HG03280 (cell line): ENCODE measurements around the gene FOXP4.

Experiments used
- ATAC-seq: cut with Tn5 transposase; IDR thresholded peaks from one replicate; pipeline ENCODE4 v1.9.1; 2021; ENCODE audit warnings: mild to moderate bottlenecking, moderate library complexity; ENCODE audit not compliant: unreplicated experiment

FOXP4 gene

DNA sequence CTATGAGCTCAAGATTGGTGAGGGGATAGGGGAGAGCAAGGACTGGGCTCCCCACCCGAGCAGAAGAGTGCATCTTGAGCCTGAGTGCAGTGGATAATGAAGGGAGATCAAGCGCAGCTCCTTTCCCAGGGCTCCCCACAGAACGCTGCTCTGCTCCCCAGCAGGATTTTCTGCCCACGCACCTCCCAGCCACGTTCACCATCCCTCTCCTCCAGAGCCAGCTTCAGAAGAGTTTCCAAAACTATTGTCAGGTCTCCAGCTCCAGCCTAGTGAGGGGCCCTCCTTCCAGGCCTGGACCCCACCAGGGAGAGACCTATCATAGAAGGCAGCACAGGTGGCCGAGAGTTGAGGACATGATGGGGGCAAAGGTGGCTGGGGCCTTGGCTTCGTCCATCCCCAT lies 34.5 kb downstream of the FOXP4 start:
- ATAC-seq: no peak

GRCh38 chr6:41581381-41581991 lies 35.3 kb downstream of the FOXP4 start:
- ATAC-seq: no peak

GRCh38 chr6:41582540-41582939 lies 36.4 kb downstream of the FOXP4 start:
- ATAC-seq: no peak

DNA sequence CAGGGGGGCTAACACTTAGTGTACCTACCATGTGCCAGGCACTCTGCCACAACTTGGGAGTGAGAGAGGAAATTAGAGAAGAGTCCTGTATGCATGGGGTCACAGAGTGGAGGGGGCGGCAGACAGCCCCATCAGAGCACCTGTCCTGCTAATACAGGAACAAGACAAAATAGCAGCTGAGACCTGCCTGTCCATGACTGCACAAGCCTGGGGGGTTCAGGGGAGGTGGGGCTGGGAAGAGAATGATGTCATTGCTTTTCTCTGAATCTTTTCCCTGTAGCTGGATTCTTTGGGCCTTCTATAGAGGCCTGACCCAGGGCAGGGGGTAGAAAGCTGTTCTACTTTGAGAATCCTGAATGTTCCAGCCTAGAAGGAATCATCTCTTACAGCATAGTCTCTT lies 37.4 kb downstream of the FOXP4 start:
- no peak for ATAC-seq

DNA sequence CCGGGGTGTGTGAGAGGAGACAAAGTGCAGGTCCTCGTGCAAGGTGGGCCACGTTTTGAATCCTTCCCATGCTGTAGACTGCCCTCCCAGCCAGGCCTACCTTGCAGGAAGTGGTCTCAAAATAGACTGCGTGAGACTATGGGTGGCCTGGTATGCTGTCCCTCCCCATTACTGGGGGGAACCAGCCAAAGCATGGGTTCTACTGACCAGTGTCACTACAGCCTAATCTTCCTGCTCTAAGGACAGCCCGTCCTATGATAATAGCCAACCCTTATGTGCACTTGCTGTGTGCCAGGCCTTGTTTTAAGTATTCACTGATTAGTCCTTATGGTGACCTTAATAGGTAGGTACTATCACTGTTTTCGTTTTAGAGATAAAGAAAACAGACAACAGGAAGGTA lies 38.0 kb downstream of the FOXP4 start:
- no peak for ATAC-seq

DNA sequence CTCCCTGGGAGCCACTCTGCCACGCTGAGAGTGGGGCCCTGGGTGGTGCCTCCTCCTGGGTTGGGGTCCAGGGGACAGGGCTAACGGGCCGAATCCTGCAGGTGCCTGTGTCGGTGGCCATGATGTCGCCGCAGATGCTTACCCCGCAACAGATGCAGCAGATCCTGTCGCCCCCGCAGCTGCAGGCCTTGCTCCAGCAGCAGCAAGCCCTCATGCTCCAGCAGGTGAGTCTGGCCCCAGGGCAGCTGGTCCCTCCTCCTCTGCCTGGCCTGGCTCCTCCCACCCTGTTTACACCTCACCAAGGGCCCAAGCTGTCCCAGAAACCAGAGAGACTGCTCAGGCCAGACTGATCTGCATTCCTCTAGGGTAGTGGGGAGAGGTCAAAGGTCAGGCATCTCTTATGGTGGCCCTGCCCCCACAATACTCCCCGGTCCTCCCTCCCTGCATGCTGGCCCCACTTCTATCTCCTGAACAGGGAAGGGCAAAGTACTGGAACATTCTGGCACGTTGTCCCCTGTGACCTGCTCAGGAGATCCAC lies 38.6 kb downstream of the FOXP4 start:
- ATAC-seq: no peak

DNA sequence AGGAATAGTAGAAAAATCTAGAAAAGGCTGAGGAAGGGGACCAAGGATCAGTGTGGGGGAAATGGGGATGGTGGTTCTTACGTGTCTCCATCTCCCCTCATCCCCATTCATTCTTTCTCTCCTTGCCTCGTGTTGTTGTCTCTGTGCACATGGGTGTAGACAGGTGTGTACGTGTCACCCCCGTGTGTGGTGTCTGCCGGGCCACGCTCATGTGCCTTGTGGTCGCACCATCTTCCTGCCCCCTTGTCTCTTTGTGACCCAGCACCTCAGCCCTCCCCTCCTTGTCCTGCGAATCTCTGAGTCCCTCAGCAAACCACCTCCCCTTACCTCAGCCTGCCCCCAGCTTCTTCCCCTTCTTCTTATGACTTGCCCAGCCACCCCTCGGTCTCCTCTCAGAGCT lies 39.4 kb downstream of the FOXP4 start:
- no peak for ATAC-seq

DNA sequence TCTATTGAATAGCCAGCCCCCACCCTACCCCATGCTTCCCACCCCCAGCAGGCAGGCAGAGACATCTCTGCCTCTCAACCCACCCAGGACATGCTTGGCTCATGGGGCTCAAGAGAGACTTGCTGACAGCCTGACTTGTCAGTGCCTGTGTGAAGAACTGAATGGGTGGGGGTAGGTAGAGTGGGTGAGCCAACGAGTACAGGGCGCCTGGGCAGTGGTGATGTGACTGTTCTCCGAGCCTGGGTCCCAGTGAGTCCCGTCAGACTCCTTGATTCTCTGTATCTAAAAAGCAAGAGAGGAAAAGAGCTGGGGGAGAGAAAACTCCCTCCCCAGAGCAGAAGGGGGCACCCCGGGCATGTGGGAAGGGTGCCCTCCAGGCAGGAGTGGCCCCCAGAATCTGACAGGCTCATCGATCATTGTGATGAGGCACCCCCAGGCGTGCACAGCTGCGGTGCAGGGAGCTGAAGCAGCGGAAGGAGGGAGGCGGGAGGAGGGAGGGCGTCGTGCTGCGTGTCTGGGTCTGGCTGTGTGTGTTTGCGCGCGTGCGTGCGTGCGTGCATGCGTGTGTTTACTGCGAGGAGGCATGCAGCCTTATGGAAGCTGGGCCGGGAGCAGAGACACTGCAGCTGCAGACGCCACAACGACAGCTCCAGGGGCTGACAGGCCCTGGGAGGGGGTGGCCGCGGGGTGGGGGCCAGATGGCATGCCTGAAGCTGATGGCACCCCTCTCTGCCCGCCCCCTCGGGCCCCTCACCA lies 40.2 kb downstream of the FOXP4 start:
- no peak for ATAC-seq

DNA sequence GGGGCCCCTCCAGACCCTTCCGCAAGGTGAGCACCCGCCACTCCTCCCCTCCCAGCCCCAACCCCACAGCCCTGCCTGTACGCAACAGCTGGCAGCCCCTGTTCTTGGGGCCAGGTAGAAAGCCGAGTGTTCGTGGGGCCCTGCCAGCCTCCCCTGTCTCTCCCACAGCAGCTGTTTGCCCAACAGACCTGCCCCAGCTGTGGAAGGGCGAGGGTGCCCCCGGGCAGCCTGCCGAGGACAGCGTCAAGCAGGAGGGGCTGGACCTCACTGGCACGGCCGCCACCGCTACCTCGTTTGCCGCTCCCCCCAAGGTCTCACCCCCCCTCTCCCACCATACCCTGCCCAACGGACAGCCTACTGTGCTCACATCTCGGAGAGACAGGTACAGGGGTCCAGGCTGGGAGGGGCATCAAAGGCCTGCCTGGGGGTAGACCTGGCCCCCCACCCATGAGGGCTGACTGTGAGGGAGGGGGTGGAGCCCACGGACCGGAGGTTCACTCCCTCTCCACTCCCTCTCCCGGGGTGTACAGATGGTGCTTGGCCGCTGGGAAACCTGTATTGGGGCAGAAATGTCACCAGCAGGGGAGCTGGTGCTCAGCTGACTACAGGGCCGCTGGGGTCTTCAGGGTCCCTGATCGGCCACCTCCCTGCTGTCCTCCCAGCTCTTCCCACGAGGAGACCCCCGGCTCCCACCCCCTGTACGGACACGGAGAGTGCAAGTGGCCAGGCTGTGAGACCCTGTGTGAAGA lies 41.1 kb downstream of the FOXP4 start:
- ATAC-seq: no peak

DNA sequence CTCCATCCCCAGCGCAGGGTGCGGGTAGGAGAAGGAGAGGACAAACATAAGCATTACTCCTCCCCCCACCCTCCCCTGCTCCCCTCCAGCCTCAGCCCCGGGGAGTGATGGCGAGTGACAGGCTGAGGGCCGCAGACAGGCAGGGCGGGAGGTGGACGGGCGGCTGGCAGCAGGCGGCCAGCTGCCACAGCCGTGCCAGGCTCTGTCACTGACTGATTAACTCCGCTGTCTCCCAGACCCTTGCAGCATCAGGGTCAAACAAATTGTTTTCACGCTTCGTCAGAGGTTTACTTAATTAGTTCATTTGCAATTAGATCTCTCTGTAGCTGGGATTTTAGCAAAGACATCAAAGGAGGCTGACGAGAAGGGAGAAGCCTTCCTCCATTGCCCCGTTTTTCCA lies 41.9 kb downstream of the FOXP4 start:
- ATAC-seq: no peak

GRCh38 chr6:41589223-41589622 lies 43.0 kb downstream of the FOXP4 start:
- no peak for ATAC-seq

- ATAC-seq: no peak
Observed at GRCh38 chr6:41589636-41590622, 43.7 kb downstream of the FOXP4 start.

DNA sequence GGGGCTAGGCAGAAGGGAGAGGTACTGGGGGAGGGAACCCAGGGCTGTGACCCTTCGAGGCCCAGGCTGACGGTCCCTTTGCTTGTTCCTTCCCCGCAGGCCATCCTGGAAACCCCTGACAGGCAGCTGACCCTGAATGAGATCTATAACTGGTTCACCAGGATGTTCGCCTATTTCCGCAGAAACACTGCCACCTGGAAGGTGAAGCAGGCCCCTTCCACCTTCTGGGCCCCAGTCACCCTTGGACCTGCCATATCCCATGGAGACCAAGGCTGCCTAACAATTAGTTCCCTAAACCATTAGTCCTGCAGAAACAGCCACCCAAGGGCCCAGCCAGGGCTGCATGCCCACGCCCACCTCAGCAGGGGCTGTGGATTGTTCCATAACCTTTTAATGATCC lies 44.9 kb downstream of the FOXP4 start:
- ATAC-seq: no peak

DNA sequence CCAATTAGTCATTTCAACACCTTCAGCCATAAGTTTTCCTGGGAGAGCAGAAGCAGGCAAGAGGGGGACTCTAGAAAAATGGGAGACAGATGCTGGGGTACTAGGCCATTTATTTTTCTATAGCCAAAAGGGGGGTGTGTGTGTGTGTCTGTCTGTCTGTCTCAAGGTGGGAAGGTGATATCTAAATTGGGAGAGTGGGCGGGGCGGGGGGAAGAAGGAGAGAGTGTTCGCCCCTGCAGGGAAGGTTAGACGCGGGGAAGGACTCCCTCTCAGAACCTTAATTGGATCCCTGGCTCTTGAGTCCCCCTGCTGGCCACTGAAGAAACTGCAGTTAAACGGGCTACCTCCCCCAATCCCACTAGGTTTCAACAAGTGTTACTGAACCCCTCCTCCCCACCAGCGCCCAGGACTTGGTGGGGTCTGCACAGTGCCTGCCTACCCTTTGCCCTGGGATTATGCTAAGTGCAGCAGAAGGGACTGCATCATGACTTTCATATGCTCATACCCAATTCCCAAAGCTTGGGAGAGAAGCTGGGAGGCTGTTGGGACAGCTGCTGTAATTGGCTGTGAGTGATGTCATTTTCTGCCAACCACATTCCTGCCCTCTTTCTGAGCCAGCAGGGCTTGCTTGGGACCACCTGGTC lies 45.8 kb downstream of the FOXP4 start:
- no peak for ATAC-seq

DNA sequence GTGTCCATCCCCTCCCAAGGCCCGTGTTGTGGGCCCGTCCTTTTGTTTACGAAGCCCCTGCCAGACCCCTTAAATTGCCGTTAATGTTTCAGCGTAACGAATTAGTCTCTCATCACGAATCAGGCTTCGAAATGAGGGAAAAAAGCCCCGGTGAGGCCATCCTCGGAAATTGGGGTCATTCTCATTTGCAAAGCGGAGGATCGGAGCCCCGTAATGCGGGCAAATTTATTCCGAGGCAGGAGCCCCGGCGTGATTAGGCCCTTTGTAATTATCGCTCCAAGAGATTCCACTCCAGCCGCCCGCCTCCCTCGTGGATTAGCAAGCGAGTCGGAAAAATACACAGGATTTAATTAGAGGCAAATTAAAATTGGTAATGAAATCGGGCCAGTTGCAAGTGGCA lies 47.2 kb downstream of the FOXP4 start:
- ATAC-seq: no peak

DNA sequence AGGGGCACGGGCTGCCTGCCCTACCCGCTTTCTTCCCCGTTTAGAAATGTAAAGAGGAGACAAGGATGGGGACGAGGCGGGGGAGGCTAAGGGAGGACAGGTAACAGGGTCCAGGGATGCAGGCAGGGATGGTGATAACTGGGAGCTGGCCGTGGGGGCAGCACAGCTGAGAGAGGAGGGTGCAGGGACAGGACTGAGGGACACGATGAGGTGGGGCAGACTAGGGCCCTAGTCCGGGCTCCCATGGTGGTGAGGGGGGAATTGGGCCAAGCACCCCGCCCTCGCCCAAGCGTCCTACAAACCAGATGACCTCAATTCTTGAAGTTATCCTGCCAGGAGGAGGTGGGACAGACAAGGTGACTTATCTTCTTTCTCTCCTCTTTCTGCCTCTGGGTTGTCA lies 47.7 kb downstream of the FOXP4 start:
- no peak for ATAC-seq

- ATAC-seq: no peak
Observed at GRCh38 chr6:41594326-41594725, 48.1 kb downstream of the FOXP4 start.

DNA sequence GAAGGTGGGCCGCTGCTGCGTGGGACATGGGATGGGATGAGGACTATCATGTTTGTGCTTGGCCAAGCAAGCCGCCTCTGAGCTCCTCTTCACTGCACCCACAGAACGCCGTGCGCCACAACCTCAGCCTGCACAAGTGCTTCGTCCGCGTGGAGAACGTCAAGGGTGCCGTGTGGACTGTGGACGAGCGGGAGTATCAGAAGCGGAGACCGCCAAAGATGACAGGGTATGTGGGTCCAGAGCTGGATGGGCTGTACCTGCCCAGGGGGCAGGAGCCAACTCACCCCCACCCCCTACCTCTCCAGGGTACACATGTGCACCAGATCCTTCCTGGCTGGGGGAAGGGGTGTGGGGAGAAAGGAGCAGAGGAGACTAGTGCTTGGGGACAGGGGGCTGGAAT lies 48.6 kb downstream of the FOXP4 start:
- ATAC-seq: no peak

DNA sequence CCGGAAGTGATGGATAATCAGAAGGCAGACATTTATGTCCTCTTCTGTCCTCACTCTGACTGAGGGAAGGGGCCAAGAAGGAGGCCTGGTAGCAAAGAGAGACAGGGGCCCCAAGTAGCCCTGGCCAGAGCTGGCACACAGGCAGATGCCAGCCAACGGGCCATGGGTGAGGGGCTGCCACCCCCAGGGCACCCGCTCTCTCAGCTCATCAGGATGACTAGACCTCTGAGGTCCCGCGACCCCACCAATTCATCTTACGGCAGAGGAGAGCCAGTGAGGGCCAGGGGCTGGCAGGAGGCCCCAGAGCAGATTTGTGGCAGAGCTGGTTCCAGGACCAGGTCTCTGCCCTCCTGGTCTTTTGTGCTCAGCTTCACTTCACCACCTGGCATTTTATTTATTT lies 49.0 kb downstream of the FOXP4 start:
- no peak for ATAC-seq

DNA sequence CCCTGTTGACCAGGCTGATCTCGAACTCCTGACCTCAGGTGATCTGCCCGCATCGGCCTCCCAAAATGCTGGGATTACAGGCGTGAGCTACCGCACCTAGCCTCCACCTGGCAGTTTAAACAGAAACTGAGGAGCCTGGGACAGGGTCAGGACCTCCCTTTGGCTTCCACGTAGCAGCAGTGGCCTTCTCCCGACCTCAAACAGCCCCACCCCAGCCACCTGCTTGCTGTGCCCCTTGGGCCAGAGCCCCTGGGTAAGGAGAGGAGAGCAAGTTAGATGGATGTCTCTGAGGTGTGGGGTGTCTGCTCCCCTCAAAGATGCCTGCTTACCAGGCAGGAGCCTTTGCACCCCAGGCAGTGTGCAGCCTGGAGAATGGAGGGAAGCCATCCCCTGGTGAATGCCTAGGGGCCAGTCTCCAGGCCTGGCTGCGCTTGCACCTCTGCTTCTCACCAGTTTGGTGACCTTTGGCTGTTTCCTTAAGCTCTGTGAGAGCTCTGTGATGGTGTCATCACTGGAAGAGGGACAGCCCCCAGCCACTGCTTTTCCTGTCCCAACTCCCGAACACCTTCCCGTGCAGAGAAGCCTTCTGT lies 50.0 kb downstream of the FOXP4 start:
- no peak for ATAC-seq
